ENCODE data around the gene ATP12A.

DNA sequence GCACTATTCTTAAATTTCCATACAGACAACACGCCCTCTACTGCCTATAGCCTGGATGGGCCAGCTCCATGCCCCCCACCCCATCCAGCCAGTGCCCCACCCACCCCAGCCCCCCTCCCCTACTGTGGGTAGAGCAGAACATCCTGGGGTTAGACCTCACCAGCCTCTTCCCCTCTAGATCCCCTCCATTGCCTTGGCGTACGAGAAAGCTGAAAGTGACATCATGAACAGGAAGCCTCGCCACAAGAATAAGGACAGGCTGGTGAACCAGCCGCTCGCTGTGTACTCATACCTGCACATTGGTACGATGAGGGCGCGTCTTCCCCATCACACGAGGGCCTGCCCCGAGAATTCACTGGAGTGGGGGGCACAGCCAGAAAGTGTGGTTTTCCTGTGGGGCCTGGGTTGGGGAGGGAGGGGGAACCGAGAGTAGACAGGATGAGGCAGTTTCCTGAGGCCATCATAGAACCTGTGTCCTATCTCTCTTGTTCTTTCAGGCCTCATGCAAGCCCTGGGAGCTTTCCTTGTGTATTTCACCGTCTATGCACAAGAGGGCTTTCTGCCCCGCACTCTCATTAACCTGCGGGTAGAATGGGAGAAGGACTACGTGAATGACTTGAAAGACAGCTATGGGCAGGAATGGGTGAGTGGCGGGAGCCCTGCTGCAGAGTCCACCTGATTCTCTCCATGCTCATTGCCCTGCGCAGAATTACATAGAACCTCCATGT lies 29.1 kb downstream of the ATP12A start:
- TF ChIP-seq, protein P1, sequence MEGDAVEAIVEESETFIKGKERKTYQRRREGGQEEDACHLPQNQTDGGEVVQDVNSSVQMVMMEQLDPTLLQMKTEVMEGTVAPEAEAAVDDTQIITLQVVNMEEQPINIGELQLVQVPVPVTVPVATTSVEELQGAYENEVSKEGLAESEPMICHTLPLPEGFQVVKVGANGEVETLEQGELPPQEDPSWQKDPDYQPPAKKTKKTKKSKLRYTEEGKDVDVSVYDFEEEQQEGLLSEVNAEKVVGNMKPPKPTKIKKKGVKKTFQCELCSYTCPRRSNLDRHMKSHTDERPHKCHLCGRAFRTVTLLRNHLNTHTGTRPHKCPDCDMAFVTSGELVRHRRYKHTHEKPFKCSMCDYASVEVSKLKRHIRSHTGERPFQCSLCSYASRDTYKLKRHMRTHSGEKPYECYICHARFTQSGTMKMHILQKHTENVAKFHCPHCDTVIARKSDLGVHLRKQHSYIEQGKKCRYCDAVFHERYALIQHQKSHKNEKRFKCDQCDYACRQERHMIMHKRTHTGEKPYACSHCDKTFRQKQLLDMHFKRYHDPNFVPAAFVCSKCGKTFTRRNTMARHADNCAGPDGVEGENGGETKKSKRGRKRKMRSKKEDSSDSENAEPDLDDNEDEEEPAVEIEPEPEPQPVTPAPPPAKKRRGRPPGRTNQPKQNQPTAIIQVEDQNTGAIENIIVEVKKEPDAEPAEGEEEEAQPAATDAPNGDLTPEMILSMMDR (IDR thresholded peaks at IDR 0.05) = no peak
- no peak for TF ChIP-seq POLR2A (IDR thresholded peaks at IDR 0.05)

All from heart left ventricle (tissue), 13 donors.